GM19455 (cell line): ENCODE data around the gene ZNF574.

ENCODE experiments used
- ATAC-seq: cut with Tn5 transposase; IDR thresholded peaks from one replicate; pipeline ENCODE4 v1.9.1; 2021; ENCODE audit not compliant: unreplicated experiment

The ZNF574 gene

DNA sequence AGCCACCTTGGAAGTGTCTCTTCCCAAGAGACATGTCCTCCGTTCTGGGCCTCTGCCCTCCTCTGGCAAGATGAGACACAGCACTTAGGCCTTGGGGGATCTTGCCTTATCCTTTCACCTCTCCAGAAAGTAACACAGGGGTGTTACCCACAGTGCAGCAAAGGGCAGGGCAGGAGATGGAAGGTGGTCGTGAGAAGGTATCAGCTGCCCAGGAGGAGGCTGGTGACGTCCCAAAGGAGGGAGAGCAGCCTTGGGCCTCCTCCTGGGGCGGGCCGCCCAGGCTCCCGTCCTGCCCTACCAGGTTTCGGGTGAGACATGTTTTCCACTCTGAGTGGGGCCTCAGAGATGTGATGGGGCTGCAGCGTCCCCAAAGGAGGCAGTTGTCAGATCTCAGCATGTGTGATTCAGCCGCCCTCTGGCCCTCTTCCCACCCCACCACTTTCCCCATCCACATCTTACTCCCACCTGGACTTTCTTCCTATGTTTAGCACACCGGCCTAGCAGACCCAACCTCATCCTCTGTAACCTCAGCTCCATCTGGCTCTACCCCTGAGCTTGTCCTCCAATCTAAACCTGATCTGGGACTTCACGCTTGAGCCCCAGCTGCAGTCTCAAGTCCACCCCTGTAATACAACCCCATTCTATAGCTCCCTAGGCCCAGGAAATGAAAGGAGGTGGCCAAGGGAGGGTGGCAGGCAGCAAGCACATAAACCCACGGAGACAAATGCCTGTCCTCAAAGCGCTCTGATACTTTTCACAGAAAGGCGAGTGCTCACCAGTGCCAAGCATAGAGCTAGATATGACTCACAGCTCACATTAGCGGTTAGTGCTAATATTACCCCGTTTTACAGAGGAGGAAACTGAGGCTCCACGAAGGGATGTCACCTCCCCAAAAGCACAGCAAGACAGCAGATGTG is 47.0 kb downstream of the ZNF574 start:
- no peak for ATAC-seq

DNA sequence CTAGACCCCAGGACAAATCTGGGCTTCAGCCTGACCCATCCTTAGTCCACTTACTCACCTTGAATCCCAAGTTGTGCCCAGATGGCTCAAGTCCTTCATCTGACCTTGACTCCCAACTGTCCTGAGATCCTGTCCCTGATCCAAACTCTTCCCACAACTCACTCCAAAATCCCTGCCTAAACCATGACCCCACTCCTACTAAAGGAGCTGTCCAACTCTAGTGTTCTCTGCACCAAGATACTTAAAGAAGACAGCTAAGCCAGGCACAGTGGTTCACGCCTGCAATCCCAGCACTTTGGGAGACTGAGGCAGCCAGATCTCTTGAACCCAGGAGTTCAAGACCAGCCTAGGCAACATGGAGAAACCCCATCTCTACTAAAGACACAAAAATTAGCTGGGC is 47.8 kb downstream of the ZNF574 start:
- no peak for ATAC-seq

DNA sequence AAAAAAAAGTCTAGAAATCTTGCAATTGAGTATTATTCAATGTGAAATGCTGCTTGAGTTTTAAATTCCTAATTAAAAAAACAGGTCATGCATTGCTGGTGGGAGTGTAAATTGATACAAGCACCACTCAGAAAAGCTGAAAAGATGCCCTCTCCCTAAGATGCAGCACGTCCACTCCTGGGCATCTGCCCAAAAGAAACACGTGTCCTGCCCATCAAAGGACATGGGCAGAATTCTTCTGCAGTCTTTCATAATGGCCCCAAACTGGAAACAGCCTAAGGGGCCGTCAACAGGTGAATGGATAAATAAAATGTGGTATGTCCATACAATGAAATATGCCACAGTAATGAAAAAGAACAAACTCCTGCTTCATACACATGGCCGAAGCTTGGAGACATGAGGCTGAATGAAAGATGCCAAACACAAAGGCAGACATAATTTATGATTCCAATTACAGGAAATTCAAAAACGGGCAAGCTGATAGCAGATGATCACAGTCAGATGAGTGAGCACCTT is 48.5 kb downstream of the ZNF574 start:
- ATAC-seq, result no peak

- no peak for ATAC-seq
These were observed 49.6 kb downstream of the ZNF574 start for GRCh38 chr19:42125536-42125935.

- ATAC-seq, result no peak
These were observed 50.6 kb downstream of the ZNF574 start for GRCh38 chr19:42126574-42126973.

DNA sequence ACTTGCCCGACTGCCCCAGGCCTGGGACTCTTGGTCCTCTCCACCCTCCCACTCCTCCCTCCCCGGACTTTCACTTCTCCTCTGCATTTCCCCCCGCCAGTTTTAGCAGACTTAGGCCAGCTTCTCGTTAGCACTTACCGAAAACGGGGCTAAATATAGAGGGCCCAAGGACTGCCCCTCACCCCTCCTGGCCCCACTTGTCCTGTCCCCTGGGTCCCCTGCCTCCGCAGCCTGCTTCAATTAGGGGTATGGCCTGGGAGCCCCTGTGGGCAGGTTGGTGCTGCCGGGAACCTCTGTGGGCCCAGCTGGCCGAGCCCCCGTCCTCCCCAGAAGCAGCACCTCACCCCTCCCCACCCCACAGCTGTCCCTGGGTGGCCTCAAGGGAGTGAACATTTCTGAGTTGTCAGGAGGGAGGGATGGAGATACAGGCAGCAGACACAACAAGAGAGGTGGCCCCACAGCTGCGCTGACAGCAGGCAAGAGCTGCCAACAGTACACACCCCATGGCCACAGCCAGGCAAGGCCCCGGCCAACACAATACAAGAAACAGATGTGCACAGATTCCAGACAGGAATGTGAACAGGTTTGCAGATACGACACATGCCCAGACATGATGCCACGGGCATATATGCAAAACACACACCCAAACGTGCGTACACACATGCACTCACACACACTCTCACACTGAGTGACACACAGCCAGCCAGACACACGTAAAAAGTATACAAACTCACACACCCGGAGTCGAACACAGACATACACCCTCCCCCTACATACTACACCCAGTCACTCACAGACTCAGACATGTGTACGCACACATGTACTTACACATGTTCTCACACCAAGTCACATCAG is 53.7 kb downstream of the ZNF574 start:
- ATAC-seq, result peak; percentile 38

GRCh38 chr19:42130254-42130573 is 54.2 kb downstream of the ZNF574 start:
- ATAC-seq, result no peak
